Body of pancreas (tissue), 4 donors: Measurements from ENCODE around the gene MEN1.

ENCODE experiments used
- CTCF ChIP-seq, 7 experiments: fragments of 450-650 bp in 4 of 7; fragments of 200-600 bp in 3 of 7; sonication (generic) in 3 of 7; IDR thresholded peaks; one replicate each; pipeline ENCODE4 v1.5.1; 2016 to 2019; ENCODE audit warnings: antibody characterized with exemption in 7 of 7
- POLR2A ChIP-seq, 3 donors: fragments of 450-650 bp; IDR thresholded peaks; one replicate each; pipeline ENCODE4 v1.6.1; 2016; ENCODE audit warnings: antibody characterized with exemption in 3 of 3, mild to moderate bottlenecking in 2 of 3

- no peak for TF ChIP-seq CTCF (IDR thresholded peaks at IDR 0.05)
- no peak for TF ChIP-seq POLR2A (IDR thresholded peaks at IDR 0.05)
Measured at GRCh38 chr11:64848214-64848825, 38.0 kb upstream of the MEN1 start.
